GM21381 (cell line): ENCODE data around the gene OR8S1.
"Not testable (repeated sequence)": the region's sequence is repeated elsewhere in the genome, so short reads cannot be mapped to it uniquely, and the experiment has no call there.

Source experiments
- ATAC-seq: cut with Tn5 transposase; IDR thresholded peaks from one replicate; pipeline ENCODE4 v1.9.1; 2021; ENCODE audit warnings: mild to moderate bottlenecking, moderate library complexity; ENCODE audit not compliant: unreplicated experiment

Gene OR8S1

DNA sequence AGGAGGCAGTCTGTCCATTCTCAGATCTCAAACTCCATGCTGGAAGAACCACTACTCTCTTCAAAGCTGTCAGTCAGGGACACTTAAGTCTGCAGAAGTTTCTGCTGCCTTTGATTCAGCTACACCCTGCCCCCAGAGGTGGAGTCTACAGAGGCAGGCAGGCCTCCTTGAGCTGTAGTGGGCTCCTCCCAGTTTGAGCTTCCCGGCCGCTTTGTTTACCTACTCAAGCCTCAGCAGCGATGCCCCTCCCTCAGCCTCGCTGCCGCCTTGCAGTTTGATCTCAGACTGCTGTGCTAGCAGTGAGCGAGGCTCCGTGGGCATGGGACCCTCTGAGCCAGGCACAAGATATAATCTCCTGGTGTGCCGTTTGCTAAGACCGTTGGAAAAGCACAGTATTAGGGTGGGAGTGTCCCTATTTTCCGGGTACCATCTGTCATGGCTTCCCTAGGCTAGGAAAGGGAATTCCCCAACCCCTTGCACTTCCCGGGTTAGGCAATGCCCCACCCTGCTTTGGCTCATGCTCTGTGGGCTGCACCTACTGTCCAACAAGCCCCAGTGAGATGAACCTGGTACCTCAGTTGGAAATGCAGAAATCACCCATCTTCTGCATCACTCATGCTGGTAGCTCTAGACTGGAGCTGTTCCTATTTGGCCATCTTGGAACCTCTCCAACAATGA lies 28.4 kb downstream of the OR8S1 start:
- not testable (repeated sequence) for ATAC-seq

DNA sequence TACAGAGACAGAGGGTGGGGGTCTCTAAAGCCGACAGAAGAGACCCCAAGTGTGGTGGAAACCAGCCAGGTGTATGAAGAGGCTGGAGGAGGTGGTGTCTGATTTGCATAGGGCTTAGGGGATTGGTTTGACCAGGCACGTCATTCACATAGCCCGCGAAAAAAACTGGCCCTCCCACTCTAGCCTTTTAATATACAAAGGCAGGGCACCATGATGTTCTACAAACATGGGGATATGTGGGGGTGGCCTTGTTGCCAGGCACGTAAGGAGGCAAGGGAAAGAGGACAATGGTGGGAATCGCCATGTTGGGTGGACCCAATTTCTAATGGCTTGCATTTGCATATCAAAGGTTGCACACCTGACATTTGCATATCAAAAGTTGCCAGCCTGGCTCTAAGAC lies 31.2 kb downstream of the OR8S1 start:
- no peak for ATAC-seq

DNA sequence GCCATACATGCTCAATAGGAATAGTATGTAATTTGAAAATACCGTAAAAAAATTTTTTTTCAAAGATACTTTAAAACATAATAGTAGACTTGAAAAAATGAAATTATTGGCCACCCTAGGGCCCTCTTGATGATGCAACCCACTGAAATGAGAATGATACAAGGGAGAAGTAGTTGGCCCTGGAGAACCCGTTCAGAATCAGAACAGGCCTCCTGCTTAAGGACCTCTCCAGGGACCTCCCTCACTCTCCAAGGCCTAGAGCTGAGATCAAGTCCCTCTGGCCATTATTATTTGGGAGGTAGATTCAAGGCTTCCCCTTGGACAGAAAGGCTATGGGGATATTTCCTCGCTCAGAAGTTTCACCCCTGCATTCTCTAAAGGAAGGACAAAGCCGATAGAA lies 32.5 kb downstream of the OR8S1 start:
- no peak for ATAC-seq

DNA sequence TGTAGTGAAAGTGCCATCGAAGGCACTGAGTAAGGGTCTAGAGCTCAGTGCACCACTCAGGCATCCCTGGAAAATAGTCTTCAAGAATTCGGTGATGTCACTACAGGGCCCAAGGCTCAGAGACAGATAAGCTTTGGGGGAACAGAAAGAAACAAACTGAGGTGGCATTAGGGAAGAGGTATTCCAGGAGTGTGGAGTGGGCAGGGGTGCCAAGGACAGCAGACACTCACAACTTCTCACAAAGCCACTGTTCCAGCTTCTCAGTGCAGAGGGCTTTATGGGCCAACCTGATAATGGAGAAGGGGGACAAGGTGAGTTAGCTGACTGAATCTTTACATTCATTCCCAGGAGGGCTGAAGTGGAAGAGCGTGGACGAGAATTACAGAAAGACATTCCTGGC lies 42.3 kb downstream of the OR8S1 start:
- no peak for ATAC-seq

DNA sequence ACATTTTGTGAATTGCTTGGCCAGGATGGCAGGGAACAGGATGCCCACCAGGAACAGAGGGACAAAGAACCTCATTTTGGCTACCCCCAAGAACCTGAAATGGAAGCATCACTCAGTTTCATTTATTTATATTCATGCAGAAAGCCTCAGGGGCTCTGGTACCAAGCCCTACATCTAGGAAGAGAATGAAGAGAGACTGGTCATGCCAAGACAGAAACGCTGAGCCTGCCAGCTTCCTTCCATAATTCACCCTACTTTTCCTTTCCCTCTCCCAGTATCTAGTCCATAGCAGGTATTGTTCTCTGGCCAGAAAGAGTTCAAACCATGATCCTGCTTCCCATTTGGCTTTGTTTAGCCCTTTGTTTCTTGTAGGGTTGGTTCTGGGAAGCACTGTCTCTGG lies 44.5 kb downstream of the OR8S1 start, which contains the start of gene LALBA:
Gene LALBA (minus strand): TSS at position 101 of the 400 bp plus-strand sequence. CDS start 26 bp downstream, at position 75.
- ATAC-seq: no peak

DNA sequence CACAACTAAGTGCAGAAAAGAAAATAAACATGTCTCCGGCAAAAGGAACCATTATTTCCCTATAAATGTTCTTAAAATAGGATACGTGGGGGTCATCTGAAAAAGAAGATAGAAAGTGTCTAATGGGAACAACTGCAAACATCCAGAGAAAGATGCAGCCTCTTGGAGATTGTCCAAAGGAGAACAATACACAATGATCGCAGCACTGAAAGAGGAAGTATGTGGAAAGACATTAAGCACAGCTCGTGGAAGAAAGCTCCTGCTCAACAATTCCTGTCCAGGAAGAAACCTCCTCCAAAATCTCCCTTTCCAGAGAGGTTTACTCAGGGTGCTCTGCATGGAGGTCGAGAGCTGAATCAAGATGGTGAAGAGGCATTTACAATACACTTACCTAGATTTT lies 46.9 kb downstream of the OR8S1 start:
- no peak for ATAC-seq
